Measurements from ENCODE around the gene UBE3B. TPM values are rescaled to one million over a fixed set of nuclear protein-coding genes. Genes with fewer than 3 reads are reported as not detected.

The UBE3B gene
- polyA plus RNA-seq, 1 donor from 2014 or later, result 23.3 TPM

GRCh38 chr12:109491671-109492070 is 14.2 kb downstream of the UBE3B start:
- Mint-ChIP-seq H3K4me1 (no peaks in the 10 kb centered on the region), H3K36me3 (peaks cover 10% of the 10 kb centered on the region), H3K27me3 (no peaks in the 10 kb centered on the region), H3K4me3 (no peak overlapping the region), H3K9me3 (no peaks in the 10 kb centered on the region), H3K27ac (no peak overlapping the region)

DNA sequence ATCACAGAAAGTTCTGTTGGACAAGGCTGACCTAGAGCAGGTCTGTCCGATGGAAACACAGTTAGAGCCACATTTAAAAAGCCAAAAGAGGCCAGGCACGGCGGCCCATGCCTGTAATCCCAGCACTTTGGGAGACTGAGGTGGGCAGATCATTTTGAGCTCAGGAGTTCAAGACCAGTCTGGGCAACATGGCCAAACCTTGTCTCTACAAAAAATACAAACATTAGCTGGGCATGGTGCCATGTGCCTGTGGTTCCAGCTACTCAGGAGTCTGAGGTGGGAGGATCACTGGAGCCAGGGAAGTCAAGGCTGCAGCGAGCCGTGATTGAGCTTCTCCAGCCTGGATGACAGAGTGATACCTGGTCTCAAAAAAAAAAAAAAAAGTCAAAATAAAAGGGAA is 14.9 kb downstream of the UBE3B start:
- no peaks in the 10 kb centered on the region for H3K27me3 Mint-ChIP-seq
- H3K4me1 Mint-ChIP-seq, result no peaks in the 10 kb centered on the region
- H3K9me3 Mint-ChIP-seq, result no peaks in the 10 kb centered on the region
- H3K36me3 Mint-ChIP-seq, result peaks cover 12% of the 10 kb centered on the region
- no peak overlapping the region for H3K4me3 Mint-ChIP-seq
- no peak overlapping the region for H3K27ac Mint-ChIP-seq

- no peaks in the 10 kb centered on the region for H3K4me1 Mint-ChIP-seq
- no peaks in the 10 kb centered on the region for H3K27me3 Mint-ChIP-seq
- no peak overlapping the region for H3K27ac Mint-ChIP-seq
- no peaks in the 10 kb centered on the region for H3K9me3 Mint-ChIP-seq
- H3K36me3 Mint-ChIP-seq, result peaks cover 12% of the 10 kb centered on the region
- no peak overlapping the region for H3K4me3 Mint-ChIP-seq
Observed at GRCh38 chr12:109493090-109493489, 15.7 kb downstream of the UBE3B start.

GRCh38 chr12:109493938-109494337 is 16.5 kb downstream of the UBE3B start:
- Mint-ChIP-seq H3K27me3 (no peaks in the 10 kb centered on the region), H3K36me3 (peaks cover 13% of the 10 kb centered on the region), H3K4me3 (no peak overlapping the region), H3K4me1 (no peaks in the 10 kb centered on the region), H3K27ac (no peak overlapping the region), H3K9me3 (no peaks in the 10 kb centered on the region)

DNA sequence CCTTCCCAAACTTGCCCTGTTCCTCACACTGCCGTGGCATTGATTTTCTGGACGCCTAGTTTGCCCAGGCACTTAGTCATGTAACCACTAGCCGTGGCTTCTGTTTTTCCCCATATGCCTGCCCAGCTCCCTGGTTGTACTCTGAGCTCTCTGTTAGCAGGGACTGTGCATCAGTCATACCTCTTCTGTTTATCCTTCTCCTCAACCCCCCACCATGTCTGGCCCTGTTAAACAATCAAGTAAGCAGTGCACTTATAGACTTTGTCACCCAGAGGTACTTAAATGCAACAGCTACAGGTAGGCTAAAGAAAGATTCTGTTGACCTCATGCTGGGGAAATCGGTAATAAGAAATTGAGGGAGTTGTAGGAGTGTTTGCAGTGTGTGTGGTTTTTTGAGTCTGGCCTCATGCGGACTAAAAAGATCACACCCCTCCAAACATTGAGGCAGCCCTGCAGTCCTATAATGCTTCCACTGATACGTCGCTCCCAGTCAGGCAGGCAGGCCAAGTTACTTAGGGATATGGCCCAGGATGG is 17.0 kb downstream of the UBE3B start:
- H3K4me3 Mint-ChIP-seq, result no peak overlapping the region
- H3K27me3 Mint-ChIP-seq, result no peaks in the 10 kb centered on the region
- no peaks in the 10 kb centered on the region for H3K4me1 Mint-ChIP-seq
- H3K27ac Mint-ChIP-seq, result no peak overlapping the region
- no peaks in the 10 kb centered on the region for H3K9me3 Mint-ChIP-seq
- H3K36me3 Mint-ChIP-seq, result peaks cover 12% of the 10 kb centered on the region

DNA sequence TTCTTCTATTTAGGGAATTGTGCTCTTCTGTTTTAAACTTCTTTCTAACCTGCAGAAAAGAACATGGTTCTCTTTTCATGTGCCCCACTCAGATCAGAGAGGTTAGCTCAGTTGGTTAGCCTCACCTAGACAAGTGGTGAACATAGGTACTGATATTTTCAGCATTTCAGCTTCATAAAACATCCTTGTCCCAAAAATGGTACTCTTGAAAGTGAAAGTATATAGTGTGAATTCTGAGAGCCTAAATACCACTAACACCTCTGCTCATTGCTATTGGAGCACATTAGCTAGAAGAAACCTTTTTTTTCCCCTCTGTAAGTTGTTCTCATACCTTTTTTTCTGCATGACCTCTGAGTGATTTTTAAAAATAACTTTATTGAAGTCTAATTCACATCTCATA is 17.6 kb downstream of the UBE3B start:
- no peaks in the 10 kb centered on the region for H3K9me3 Mint-ChIP-seq
- H3K4me3 Mint-ChIP-seq, result no peak overlapping the region
- no peaks in the 10 kb centered on the region for H3K4me1 Mint-ChIP-seq
- peaks cover 12% of the 10 kb centered on the region for H3K36me3 Mint-ChIP-seq
- no peaks in the 10 kb centered on the region for H3K27me3 Mint-ChIP-seq
- H3K27ac Mint-ChIP-seq, result no peak overlapping the region

- Mint-ChIP-seq H3K36me3 (peaks cover 12% of the 10 kb centered on the region), H3K9me3 (no peaks in the 10 kb centered on the region), H3K27me3 (no peaks in the 10 kb centered on the region), H3K4me1 (no peaks in the 10 kb centered on the region), H3K4me3 (no peak overlapping the region), H3K27ac (no peak overlapping the region)
Observed at GRCh38 chr12:109496306-109496705, 18.9 kb downstream of the UBE3B start.

- H3K4me1 Mint-ChIP-seq, result no peaks in the 10 kb centered on the region
- no peak overlapping the region for H3K27ac Mint-ChIP-seq
- no peak overlapping the region for H3K4me3 Mint-ChIP-seq
- no peaks in the 10 kb centered on the region for H3K9me3 Mint-ChIP-seq
- peaks cover 12% of the 10 kb centered on the region for H3K36me3 Mint-ChIP-seq
- no peaks in the 10 kb centered on the region for H3K27me3 Mint-ChIP-seq
Observed at GRCh38 chr12:109497675-109498074, 20.2 kb downstream of the UBE3B start.

DNA sequence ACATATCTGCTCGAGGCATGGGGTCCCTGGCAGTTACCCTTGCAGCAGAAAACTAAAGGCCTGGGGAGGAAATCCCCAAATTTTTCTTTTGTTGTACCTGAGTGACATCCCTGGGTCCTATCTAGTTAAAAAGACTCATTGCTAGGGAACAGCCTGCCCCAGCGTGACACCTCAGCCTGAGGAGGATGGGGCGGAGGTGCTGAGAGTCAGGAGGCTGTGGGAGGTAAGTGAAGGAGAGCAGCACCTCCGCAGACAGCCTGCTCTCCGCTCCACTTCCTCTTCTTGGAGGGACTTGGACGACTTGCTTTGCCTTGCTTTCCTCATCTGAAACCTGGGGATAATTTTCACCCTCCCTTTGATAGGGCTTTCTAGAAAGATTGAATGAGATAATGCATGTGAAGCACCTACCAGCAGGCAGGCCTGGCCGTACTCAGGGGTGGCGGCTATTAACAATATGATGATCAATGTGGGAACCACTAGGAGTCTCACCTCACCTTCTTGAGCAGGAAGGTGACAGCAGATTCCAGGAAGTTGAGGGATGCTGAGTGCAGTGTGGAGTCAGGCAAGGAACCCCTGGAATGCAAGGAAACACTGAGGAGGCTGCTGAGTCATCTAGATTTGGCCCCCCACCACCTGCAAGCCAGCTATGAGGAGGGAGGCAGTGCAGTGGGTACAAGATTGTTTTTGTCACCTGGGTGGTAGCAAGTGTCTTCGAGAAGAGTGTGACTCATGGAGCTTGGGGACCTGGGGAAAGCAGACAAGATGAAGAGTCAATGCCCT is 23.2 kb downstream of the UBE3B start:
- no peak overlapping the region for H3K4me3 Mint-ChIP-seq
- H3K27ac Mint-ChIP-seq, result peak overlapping the region in 1 of 3 donors; percentile 67
- H3K4me1 Mint-ChIP-seq, result no peaks in the 10 kb centered on the region
- no peaks in the 10 kb centered on the region for H3K9me3 Mint-ChIP-seq
- H3K36me3 Mint-ChIP-seq, result peaks cover 10% of the 10 kb centered on the region
- H3K27me3 Mint-ChIP-seq, result no peaks in the 10 kb centered on the region

DNA sequence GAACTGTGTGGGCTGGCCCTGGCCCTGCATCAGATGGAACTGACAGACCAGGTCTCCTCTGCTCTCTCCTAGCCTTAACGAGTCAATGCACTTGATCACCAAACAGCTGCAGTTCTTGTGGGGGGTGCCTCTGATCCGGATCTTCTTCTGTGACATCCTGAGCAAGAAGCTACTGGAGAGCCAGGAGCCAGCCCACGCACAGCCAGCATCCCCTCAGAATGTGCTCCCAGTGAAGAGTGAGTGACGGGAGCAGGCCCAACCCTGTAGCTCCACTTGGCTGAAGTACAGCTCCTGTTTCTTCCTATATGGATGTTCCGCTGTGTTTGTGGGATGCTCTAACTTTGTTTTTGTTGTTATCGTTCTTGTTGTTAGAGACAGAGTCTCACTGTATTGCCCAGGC is 23.9 kb downstream of the UBE3B start:
- Mint-ChIP-seq H3K4me3 (no peak overlapping the region), H3K27ac (no peak overlapping the region), H3K27me3 (no peaks in the 10 kb centered on the region), H3K9me3 (no peaks in the 10 kb centered on the region), H3K36me3 (peaks cover 10% of the 10 kb centered on the region), H3K4me1 (no peaks in the 10 kb centered on the region)

GRCh38 chr12:109502332-109502731 is 24.9 kb downstream of the UBE3B start:
- Mint-ChIP-seq H3K27me3 (no peaks in the 10 kb centered on the region), H3K4me3 (no peak overlapping the region), H3K9me3 (no peaks in the 10 kb centered on the region), H3K36me3 (peaks cover 9% of the 10 kb centered on the region), H3K4me1 (no peaks in the 10 kb centered on the region), H3K27ac (no peak overlapping the region)

DNA sequence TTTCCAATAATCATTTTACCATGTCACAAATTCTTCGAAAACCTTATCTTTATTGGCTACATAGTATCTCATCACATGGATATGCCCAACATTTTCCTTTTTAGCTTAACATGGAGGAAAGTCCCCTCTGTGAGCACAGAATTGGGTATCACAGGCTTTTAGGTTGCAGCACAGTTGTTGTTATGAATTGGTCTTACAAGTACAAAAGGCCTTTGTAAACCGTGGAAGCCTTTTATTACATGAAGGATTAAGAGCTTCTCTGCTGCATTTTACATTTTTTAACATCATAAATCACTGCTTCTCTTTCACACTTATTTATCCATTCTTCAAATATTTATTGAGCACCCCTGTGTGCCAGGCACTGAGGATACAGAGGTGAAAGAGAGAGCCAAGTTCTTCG is 26.2 kb downstream of the UBE3B start:
- Mint-ChIP-seq H3K27ac (no peak overlapping the region), H3K27me3 (no peaks in the 10 kb centered on the region), H3K4me3 (no peak overlapping the region), H3K9me3 (no peaks in the 10 kb centered on the region), H3K4me1 (no peaks in the 10 kb centered on the region), H3K36me3 (peaks cover 7% of the 10 kb centered on the region)

DNA sequence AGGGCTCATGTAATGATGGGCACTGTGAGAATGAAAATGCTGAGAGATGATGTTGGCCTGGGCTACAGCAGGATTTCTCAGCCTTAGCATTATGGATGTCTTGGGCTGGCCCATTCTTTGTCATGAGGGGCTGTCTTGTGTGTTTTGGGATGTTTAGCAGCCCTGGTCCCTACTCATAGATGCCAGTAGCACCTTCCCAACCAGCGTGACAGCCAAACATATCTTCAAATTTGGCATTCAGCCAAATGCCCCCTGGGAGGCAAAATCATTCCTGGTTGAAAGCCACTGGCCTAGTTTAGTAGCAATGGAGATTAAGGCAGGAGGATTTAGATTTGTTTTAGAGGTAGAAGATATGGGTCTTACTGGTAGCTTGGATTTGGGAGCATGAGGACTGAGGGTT is 26.6 kb downstream of the UBE3B start:
- Mint-ChIP-seq H3K27ac (no peak overlapping the region), H3K9me3 (no peaks in the 10 kb centered on the region), H3K4me1 (no peaks in the 10 kb centered on the region), H3K27me3 (no peaks in the 10 kb centered on the region), H3K4me3 (no peak overlapping the region), H3K36me3 (peaks cover 7% of the 10 kb centered on the region)

DNA sequence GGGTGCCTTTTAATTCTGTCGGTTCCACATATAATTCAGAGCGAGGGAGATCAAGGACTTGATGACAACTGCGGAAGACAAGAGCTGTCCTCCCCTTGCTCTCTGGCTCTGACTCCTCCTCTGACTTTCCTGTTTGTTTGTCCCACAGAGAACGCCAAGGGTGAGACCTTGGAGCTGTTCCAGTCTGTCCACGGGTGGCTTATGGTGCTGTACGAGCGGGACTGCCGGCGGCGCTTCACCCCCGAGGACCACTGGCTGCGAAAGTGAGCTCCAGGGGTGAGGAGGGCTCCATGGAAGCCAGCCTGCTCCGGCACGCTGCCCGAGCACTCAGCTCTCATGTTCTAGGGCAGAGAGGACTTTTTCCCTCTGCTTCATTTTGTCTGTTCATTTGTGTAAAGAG is 32.8 kb downstream of the UBE3B start:
- Mint-ChIP-seq H3K27me3 (no peaks in the 10 kb centered on the region), H3K4me3 (no peak overlapping the region), H3K9me3 (no peaks in the 10 kb centered on the region), H3K27ac (no peak overlapping the region), H3K36me3 (peaks cover 7% of the 10 kb centered on the region), H3K4me1 (peaks cover 0 to 3% (median 0%) of the 10 kb centered on the region in 3 donors)

GRCh38 chr12:109512608-109513007 is 35.2 kb downstream of the UBE3B start:
- H3K4me1 Mint-ChIP-seq, result peaks cover 0 to 3% (median 0%) of the 10 kb centered on the region in 3 donors
- no peaks in the 10 kb centered on the region for H3K9me3 Mint-ChIP-seq
- no peak overlapping the region for H3K4me3 Mint-ChIP-seq
- no peak overlapping the region for H3K27ac Mint-ChIP-seq
- peaks cover 9% of the 10 kb centered on the region for H3K36me3 Mint-ChIP-seq
- H3K27me3 Mint-ChIP-seq, result no peaks in the 10 kb centered on the region

DNA sequence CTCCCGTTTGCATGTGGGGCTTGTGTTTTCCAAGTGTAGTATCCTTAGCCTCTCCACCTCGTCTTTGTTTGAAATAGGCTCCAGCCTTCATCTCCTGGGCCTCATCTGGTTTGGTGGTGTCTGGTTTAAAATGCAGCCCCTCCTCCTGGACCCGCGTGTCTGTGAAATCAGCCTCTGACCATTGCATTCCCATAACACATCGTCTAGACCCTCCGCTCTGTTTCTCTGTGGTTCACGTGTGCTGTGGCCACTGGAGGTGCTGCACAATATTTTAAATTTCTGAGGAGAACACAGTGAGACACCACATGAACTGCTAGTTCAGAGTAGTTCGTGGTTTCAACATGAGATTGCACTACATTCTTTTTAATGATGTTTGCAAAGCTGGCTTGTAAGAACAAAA is 35.6 kb downstream of the UBE3B start:
- Mint-ChIP-seq H3K36me3 (peaks cover 9% of the 10 kb centered on the region), H3K9me3 (no peaks in the 10 kb centered on the region), H3K4me3 (no peak overlapping the region), H3K4me1 (peaks cover 0 to 3% (median 0%) of the 10 kb centered on the region in 3 donors), H3K27ac (no peak overlapping the region), H3K27me3 (no peaks in the 10 kb centered on the region)

All from IgD-negative memory B cell (primary cell).